ENCODE measurements around the gene PPFIA3.
A peak's percentile ranks its signal among the peaks of the same experiment; 100 is the strongest.

Gene PPFIA3

DNA sequence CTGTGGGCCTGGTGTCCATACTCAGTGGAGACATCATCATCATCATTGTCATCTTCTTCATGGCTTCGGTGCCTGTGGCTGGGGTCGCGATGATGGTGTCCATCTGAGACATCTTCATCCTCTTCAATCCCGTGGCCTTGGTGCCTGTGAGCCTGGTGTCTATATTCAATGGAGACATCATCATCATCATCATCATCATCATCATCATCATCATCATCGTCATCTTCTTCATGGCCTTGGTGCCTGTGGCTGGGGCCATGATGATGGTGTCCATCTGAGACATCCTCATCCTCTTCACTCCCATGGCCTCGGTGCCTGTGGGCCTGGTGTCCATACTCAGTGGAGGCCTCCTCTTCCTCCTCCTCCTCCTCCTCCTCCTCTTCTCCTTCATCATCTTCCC lies 34.9 kb downstream of the PPFIA3 start:
- no peak overlapping the region for H3K4me2 ChIP-seq (ENCODE audit: low read length, poor library complexity, severe bottlenecking)
- no peak overlapping the region for H2BK15ac ChIP-seq (ENCODE audit: low read depth, poor library complexity, severe bottlenecking)
- no peak overlapping the region for H3K27ac ChIP-seq (ENCODE audit: low read length, poor library complexity, severe bottlenecking)
- no peak overlapping the region for H3K23ac ChIP-seq (ENCODE audit: low read length in 2 of 2)
- peaks cover 7% of the 10 kb centered on the region for H3K79me1 ChIP-seq (replicated peaks; ENCODE audit: low read length, poor library complexity, severe bottlenecking)
- H3K4me1 ChIP-seq (ENCODE audit: control insufficient read depth, insufficient read depth, low read depth, low read length) = peaks cover 28% of the 10 kb centered on the region
- no peak overlapping the region for H2AFZ ChIP-seq (ENCODE audit: low read depth, low read length)
- no peak overlapping the region for H3K4me3 ChIP-seq (ENCODE audit: insufficient read depth in 1 of 2, low read depth in 1 of 2, low read length in 2 of 2)
- H2BK120ac ChIP-seq (ENCODE audit: low read depth, low read length) = no peak overlapping the region
- H2AK5ac ChIP-seq (ENCODE audit: low read length, severe bottlenecking) = no peak overlapping the region
- H3K36me3 ChIP-seq (ENCODE audit: control insufficient read depth in 1 of 2, insufficient read depth in 2 of 2, low read depth in 1 of 2, low read length in 2 of 2) = no peaks in the 10 kb centered on the region
- H2BK12ac ChIP-seq (ENCODE audit: low read length in 2 of 2) = no peak overlapping the region
- H3K14ac ChIP-seq (ENCODE audit: low read length in 2 of 2) = no peak overlapping the region
- H4K91ac ChIP-seq (ENCODE audit: low read length) = no peak overlapping the region
- H3K27me3 ChIP-seq (ENCODE audit: control insufficient read depth in 1 of 2, insufficient read depth in 1 of 2, low read length in 2 of 2) = peaks cover 10 to 11% of the 10 kb centered on the region in 2 experiments
- H3K9me3 ChIP-seq (ENCODE audit: control insufficient read depth, low read length) = no peaks in the 10 kb centered on the region
- 95% methylated on average over 6 of the region's 6 CpGs for WGBS
- H2BK5ac ChIP-seq (ENCODE audit: low read depth, low read length, poor library complexity, severe bottlenecking) = no peak overlapping the region
- no peak overlapping the region for H3K18ac ChIP-seq (ENCODE audit: low read depth in 1 of 2, low read length in 2 of 2)
- no peak overlapping the region for H3K4ac ChIP-seq (ENCODE audit: low read depth in 1 of 2, low read length in 2 of 2)
- H4K8ac ChIP-seq (ENCODE audit: low read length) = no peak overlapping the region
- no peak for DNase-seq
- no peak overlapping the region for H3K9ac ChIP-seq (ENCODE audit: low read length)

DNA sequence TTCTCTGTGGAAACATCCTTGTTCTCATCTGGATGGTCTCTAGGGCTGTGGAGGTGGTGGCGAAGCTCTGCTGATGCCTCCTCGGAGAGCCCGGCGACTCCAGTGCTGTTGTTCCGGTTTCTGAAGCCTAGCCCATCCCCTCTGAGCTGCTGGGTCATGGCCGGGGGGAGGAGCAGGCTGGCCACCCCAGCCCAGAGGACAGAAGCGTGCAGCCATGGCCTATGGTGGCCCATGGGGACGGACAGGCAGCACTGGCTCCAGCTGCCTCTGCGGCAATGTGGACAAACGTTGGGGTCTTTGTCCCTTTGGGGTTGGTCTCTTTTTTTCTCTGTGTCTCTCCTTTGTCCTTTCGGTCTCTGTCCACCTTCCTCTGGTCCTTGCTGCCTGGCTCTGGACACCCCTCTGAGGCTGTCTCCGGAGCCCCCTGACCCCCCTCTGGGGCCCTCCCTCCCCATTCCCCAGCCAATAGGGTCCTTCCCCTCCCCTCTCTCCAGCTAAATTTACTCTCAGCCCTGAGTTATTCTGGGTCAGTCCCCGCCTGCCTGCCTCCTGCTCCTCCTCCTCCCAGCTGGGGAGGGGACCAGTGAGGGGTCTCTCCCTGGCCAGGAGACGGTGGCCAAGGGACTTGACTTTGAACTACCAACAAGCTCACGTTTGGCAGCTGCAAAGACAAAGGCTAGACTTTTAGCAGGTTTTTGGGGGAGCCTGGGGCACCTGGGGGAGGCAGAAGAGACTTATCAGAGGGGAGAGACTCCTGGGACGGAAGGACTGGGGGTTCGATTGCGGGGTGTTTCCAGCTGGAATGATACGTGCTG lies 35.9 kb downstream of the PPFIA3 start, which contains the start of gene HRC:
HRC (minus strand) TSS at position 392 of the 815 bp plus-strand sequence; CDS start at position 233, 159 bp downstream.
- H3K23ac ChIP-seq (ENCODE audit: low read length in 2 of 2) = no peak within 1 kb of the TSS
- H3K27ac ChIP-seq (ENCODE audit: low read length, poor library complexity, severe bottlenecking) = no peak within 1 kb of the TSS
- no peak within 1 kb of the TSS for H2BK120ac ChIP-seq (ENCODE audit: low read depth, low read length)
- no peak within 1 kb of the TSS for H3K9ac ChIP-seq (ENCODE audit: low read length)
- no peak within 1 kb of the TSS for H3K18ac ChIP-seq (ENCODE audit: low read depth in 1 of 2, low read length in 2 of 2)
- peaks cover 13% of the 10 kb centered on the region for H3K79me1 ChIP-seq (replicated peaks; ENCODE audit: low read length, poor library complexity, severe bottlenecking)
- no peak within 1 kb of the TSS for H3K4me2 ChIP-seq (ENCODE audit: low read length, poor library complexity, severe bottlenecking)
- H3K9me3 ChIP-seq (ENCODE audit: control insufficient read depth, low read length) = no peaks in the 10 kb centered on the region
- peaks cover 22% of the 10 kb centered on the region for H3K4me1 ChIP-seq (ENCODE audit: control insufficient read depth, insufficient read depth, low read depth, low read length)
- no peak within 1 kb of the TSS for H3K14ac ChIP-seq (ENCODE audit: low read length in 2 of 2)
- no peak within 1 kb of the TSS for H2BK5ac ChIP-seq (ENCODE audit: low read depth, low read length, poor library complexity, severe bottlenecking)
- H3K4ac ChIP-seq (ENCODE audit: low read depth in 1 of 2, low read length in 2 of 2) = no peak within 1 kb of the TSS
- no peak for DNase-seq
- H3K36me3 ChIP-seq (ENCODE audit: control insufficient read depth in 1 of 2, insufficient read depth in 2 of 2, low read depth in 1 of 2, low read length in 2 of 2) = no peaks in the 10 kb centered on the region
- peaks cover 10 to 11% of the 10 kb centered on the region in 2 experiments for H3K27me3 ChIP-seq (ENCODE audit: control insufficient read depth in 1 of 2, insufficient read depth in 1 of 2, low read length in 2 of 2)
- H4K91ac ChIP-seq (ENCODE audit: low read length) = no peak within 1 kb of the TSS
- 72% methylated on average over 19 of the region's 19 CpGs for WGBS
- no peak within 1 kb of the TSS for H2AK5ac ChIP-seq (ENCODE audit: low read length, severe bottlenecking)
- peak within 1 kb of the TSS; percentile 2 for H2BK15ac ChIP-seq (ENCODE audit: low read depth, poor library complexity, severe bottlenecking)
- H2AFZ ChIP-seq (ENCODE audit: low read depth, low read length) = no peak within 1 kb of the TSS
- peak within 1 kb of the TSS in 1 of 2 experiments; percentile 40 for H2BK12ac ChIP-seq (ENCODE audit: low read length in 2 of 2)
- H3K4me3 ChIP-seq (ENCODE audit: insufficient read depth in 1 of 2, low read depth in 1 of 2, low read length in 2 of 2) = no peak within 1 kb of the TSS
- H4K8ac ChIP-seq (ENCODE audit: low read length) = no peak within 1 kb of the TSS

DNA sequence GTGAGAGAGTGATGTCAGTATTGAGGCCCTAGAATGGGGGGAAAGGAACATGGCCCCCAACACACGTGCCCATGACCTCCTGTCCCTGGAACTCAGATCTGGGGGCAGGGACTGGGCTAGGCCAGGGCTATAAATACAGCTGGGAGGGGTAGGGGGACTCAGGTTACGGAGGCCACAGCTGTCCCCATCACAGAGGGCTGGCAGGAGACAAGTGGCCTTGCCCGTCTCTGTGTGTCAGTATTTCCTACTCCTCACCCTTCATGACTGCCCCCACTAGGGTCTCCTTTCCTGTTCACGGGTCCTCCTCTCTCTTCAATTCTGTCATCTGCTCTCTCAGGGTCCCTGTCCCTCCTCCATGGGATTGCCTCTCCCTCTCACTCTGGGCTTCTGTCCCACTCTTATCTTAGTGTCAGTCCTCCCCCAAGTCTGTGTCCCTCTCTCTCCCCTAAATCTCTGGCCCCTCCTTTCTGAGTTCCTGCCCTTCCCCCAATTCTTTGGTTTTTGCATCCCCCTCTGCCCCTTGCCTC lies 36.5 kb downstream of the PPFIA3 start:
- Histone ChIP-seq H3K27me3 (ENCODE audit: control insufficient read depth in 1 of 2, insufficient read depth in 1 of 2, low read length in 2 of 2) (peaks cover 10 to 11% of the 10 kb centered on the region in 2 experiments), H3K4me1 (ENCODE audit: control insufficient read depth, insufficient read depth, low read depth, low read length) (peaks cover 23% of the 10 kb centered on the region), H3K9me3 (ENCODE audit: control insufficient read depth, low read length) (no peaks in the 10 kb centered on the region), H2AK5ac (ENCODE audit: low read length, severe bottlenecking) (no peak overlapping the region), H2AFZ (ENCODE audit: low read depth, low read length) (no peak overlapping the region), H3K23ac (ENCODE audit: low read length in 2 of 2) (no peak overlapping the region), H2BK12ac (ENCODE audit: low read length in 2 of 2) (peak overlapping the region in 1 of 2 experiments; percentile 40), H3K18ac (ENCODE audit: low read depth in 1 of 2, low read length in 2 of 2) (no peak overlapping the region), H3K36me3 (ENCODE audit: control insufficient read depth in 1 of 2, insufficient read depth in 2 of 2, low read depth in 1 of 2, low read length in 2 of 2) (peaks cover 0 to 4% of the 10 kb centered on the region in 2 experiments), H2BK5ac (ENCODE audit: low read depth, low read length, poor library complexity, severe bottlenecking) (no peak overlapping the region), H3K14ac (ENCODE audit: low read length in 2 of 2) (no peak overlapping the region), H3K79me1 (replicated peaks; ENCODE audit: low read length, poor library complexity, severe bottlenecking) (peaks cover 15% of the 10 kb centered on the region), H3K27ac (ENCODE audit: low read length, poor library complexity, severe bottlenecking) (no peak overlapping the region), H3K9ac (ENCODE audit: low read length) (no peak overlapping the region), H3K4me3 (ENCODE audit: insufficient read depth in 1 of 2, low read depth in 1 of 2, low read length in 2 of 2) (no peak overlapping the region), H4K8ac (ENCODE audit: low read length) (no peak overlapping the region), H2BK120ac (ENCODE audit: low read depth, low read length) (no peak overlapping the region), H3K4me2 (ENCODE audit: low read length, poor library complexity, severe bottlenecking) (no peak overlapping the region), H3K4ac (ENCODE audit: low read depth in 1 of 2, low read length in 2 of 2) (no peak overlapping the region), H4K91ac (ENCODE audit: low read length) (no peak overlapping the region), H2BK15ac (ENCODE audit: low read depth, poor library complexity, severe bottlenecking) (peak overlapping the region; percentile 2)
- DNase-seq = no peak
- 18% methylated on average over 4 of the region's 4 CpGs for WGBS
